Neural crest cell (in vitro differentiated cells): ENCODE results near the gene NOL12. TPM values are rescaled to one million over a fixed set of nuclear protein-coding genes. Genes with fewer than 3 reads are reported as not detected.
A peak's percentile ranks its signal among the peaks of the same experiment; 100 is the strongest.

Source experiments
- DNase-seq: peaks from one replicate; pipeline ENCODE4 v3.0.0; 2021; ENCODE audit warnings: low read depth, mixed read lengths, low spot score
- H3K27ac Mint-ChIP-seq: one replicate; pipeline ENCODE4 v1.8.0; 2021; ENCODE audit warnings: mild to moderate bottlenecking, mixed read lengths; ENCODE audit not compliant: unreplicated experiment
- H3K27me3 Mint-ChIP-seq: 2 replicates; pipeline ENCODE4 v1.8.0; 2021; ENCODE audit warnings: low read depth, mild to moderate bottlenecking, mixed read lengths
- H3K36me3 Mint-ChIP-seq: 2 replicates; pipeline ENCODE4 v1.8.0; 2021; ENCODE audit warnings: low read depth, mild to moderate bottlenecking, mixed read lengths
- H3K4me1 Mint-ChIP-seq: 2 replicates; pipeline ENCODE4 v1.8.0; 2021; ENCODE audit warnings: mixed read lengths
- H3K4me3 Mint-ChIP-seq: one replicate; pipeline ENCODE4 v1.8.0; 2021; ENCODE audit warnings: mild to moderate bottlenecking, mixed read lengths
- H3K9me3 Mint-ChIP-seq: 2 replicates; pipeline ENCODE4 v1.8.0; 2021; ENCODE audit warnings: mixed read lengths
- CTCF ChIP-seq: fragments of 200-600 bp; sonication (generic); conservative IDR thresholded peaks from 2 replicates; pipeline ENCODE4 v1.5.0; 2021; ENCODE audit warnings: antibody characterized with exemption, mild to moderate bottlenecking
- total RNA-seq: library from RNA; stranded (reverse); gene quantifications from 2 replicates; pipeline ENCODE4 v1.2.1, GENCODE V29; 2021

NOL12 gene
- total RNA-seq, 1 donor from 2014 or later: 43.3 TPM

GRCh38 chr22:37661160-37661924 is 24.8 kb upstream of the NOL12 start:
- peak overlapping the region; percentile 86 for H3K4me3 Mint-ChIP-seq
- H3K27me3 Mint-ChIP-seq: no peaks in the 10 kb centered on the region
- no peak for DNase-seq
- peak; percentile 49 for TF ChIP-seq CTCF
- H3K27ac Mint-ChIP-seq: peak overlapping the region; percentile 86
- H3K36me3 Mint-ChIP-seq: peaks cover 7% of the 10 kb centered on the region
- H3K4me1 Mint-ChIP-seq: peaks cover 51% of the 10 kb centered on the region
- H3K9me3 Mint-ChIP-seq: no peaks in the 10 kb centered on the region

GRCh38 chr22:37662039-37662438 is 24.1 kb upstream of the NOL12 start:
- no peak for DNase-seq
- Mint-ChIP-seq H3K27ac (no peak overlapping the region), H3K4me1 (peaks cover 51% of the 10 kb centered on the region), H3K27me3 (no peaks in the 10 kb centered on the region), H3K36me3 (peaks cover 9% of the 10 kb centered on the region), H3K9me3 (no peaks in the 10 kb centered on the region), H3K4me3 (peak overlapping the region; percentile 76)
- no peak for TF ChIP-seq CTCF

- H3K27ac Mint-ChIP-seq: peak overlapping the region; percentile 35
These were observed 22.5 kb upstream of the NOL12 start for GRCh38 chr22:37663521-37664140.

GRCh38 chr22:37664249-37665101 is 21.7 kb upstream of the NOL12 start:
- no peak for TF ChIP-seq CTCF
- Mint-ChIP-seq H3K27me3 (no peaks in the 10 kb centered on the region), H3K27ac (no peak overlapping the region), H3K4me3 (peak overlapping the region; percentile 80), H3K4me1 (peaks cover 45% of the 10 kb centered on the region), H3K9me3 (no peaks in the 10 kb centered on the region), H3K36me3 (peaks cover 9% of the 10 kb centered on the region)
- DNase-seq: no peak

More at GRCh38 chr22:37663521-37664140, 22.5 kb upstream of the NOL12 start:
- Mint-ChIP-seq H3K36me3 (peaks cover 9% of the 10 kb centered on the region), H3K9me3 (no peaks in the 10 kb centered on the region), H3K4me1 (peaks cover 47% of the 10 kb centered on the region), H3K4me3 (no peak overlapping the region), H3K27me3 (no peaks in the 10 kb centered on the region)
- no peak for TF ChIP-seq CTCF
- DNase-seq: no peak

GRCh38 chr22:37665487-37665886 is 20.7 kb upstream of the NOL12 start:
- no peak for TF ChIP-seq CTCF
- Mint-ChIP-seq H3K4me3 (no peak overlapping the region), H3K36me3 (peaks cover 9% of the 10 kb centered on the region), H3K4me1 (peaks cover 35% of the 10 kb centered on the region), H3K27me3 (no peaks in the 10 kb centered on the region), H3K27ac (no peak overlapping the region), H3K9me3 (no peaks in the 10 kb centered on the region)
- no peak for DNase-seq
